ENCODE results near the gene RNF130.

DNA sequence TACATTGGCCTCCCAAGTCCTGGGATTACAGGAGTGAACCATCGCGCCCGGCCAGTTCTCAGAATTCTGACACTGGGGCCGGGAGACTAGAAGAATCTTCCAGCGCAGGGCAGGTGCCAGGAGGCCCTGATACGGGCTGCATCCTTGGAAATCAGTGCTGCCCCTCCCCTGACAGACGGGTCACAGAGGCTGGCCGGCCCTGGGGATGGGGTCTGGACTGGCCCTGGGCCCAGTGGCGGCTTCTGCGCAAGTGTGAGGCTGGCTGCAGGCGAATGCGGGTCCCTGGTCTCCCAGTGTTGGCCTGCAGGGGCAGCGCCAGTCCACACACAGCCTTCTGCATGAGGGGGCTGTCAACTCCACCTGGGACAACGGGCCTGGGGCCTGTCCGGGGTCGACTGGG is 163.0 kb downstream of the RNF130 start:
- TF ChIP-seq, protein P1, sequence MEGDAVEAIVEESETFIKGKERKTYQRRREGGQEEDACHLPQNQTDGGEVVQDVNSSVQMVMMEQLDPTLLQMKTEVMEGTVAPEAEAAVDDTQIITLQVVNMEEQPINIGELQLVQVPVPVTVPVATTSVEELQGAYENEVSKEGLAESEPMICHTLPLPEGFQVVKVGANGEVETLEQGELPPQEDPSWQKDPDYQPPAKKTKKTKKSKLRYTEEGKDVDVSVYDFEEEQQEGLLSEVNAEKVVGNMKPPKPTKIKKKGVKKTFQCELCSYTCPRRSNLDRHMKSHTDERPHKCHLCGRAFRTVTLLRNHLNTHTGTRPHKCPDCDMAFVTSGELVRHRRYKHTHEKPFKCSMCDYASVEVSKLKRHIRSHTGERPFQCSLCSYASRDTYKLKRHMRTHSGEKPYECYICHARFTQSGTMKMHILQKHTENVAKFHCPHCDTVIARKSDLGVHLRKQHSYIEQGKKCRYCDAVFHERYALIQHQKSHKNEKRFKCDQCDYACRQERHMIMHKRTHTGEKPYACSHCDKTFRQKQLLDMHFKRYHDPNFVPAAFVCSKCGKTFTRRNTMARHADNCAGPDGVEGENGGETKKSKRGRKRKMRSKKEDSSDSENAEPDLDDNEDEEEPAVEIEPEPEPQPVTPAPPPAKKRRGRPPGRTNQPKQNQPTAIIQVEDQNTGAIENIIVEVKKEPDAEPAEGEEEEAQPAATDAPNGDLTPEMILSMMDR (IDR thresholded peaks at IDR 0.05; ENCODE audit: low read depth, low read length, missing input control) = no peak
- no peak for TF ChIP-seq HNF4A (conservative IDR thresholded peaks at IDR 0.05)
- TF ChIP-seq, protein P2, sequence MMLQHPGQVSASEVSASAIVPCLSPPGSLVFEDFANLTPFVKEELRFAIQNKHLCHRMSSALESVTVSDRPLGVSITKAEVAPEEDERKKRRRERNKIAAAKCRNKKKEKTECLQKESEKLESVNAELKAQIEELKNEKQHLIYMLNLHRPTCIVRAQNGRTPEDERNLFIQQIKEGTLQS (IDR thresholded peaks at IDR 0.05) = no peak
- no peak for TF ChIP-seq RAD21 (IDR thresholded peaks at IDR 0.05)
- no peak for TF ChIP-seq JUND (IDR thresholded peaks at IDR 0.05)
